GM19239 (cell line): Measurements from ENCODE around the gene KRT28.
"Not testable (repeated sequence)": the region's sequence is repeated elsewhere in the genome, so short reads cannot be mapped to it uniquely, and the experiment has no call there.

Experiments
- DNase-seq: peaks from one replicate; pipeline ENCODE4 v3.0.0; 2011; ENCODE audit warnings: low spot score; ENCODE audit not compliant: insufficient read length
- FAIRE-seq: peaks from 2 replicates; lab custom pipeline; 2011; peaks lifted over from hg19 to GRCh38; lab: Jason Lieb, UNC

The KRT28 gene

DNA sequence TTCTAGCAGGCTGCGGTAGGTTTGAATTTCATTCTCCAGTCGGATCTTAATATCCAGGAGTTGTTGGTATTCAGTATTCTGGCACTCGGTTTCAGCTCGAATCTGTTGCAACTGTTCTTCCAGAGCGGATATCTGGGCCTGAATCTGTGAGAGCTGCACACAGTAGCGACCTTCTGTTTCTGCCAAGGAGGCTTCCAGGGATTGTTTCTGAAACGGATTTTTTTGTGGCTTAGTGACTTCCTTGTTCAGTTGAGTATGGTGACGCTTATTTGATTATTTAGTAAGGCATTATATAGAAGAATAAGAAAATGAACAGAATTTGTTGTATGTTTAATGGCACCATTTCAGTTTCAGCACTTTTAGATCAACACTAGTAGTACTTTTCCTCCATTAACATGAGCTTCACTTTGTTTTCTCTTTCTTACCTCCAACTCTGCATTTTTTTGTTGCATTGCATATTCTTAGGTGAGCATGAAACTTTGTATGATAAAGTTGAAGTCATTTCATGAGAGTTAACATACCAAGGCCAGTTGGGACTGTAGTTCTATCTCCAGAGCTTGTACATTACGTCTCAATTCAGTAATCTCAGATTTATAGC lies 19.9 kb upstream of the KRT28 start:
- DNase-seq (no peak), FAIRE-seq (peak; percentile 61)

DNA sequence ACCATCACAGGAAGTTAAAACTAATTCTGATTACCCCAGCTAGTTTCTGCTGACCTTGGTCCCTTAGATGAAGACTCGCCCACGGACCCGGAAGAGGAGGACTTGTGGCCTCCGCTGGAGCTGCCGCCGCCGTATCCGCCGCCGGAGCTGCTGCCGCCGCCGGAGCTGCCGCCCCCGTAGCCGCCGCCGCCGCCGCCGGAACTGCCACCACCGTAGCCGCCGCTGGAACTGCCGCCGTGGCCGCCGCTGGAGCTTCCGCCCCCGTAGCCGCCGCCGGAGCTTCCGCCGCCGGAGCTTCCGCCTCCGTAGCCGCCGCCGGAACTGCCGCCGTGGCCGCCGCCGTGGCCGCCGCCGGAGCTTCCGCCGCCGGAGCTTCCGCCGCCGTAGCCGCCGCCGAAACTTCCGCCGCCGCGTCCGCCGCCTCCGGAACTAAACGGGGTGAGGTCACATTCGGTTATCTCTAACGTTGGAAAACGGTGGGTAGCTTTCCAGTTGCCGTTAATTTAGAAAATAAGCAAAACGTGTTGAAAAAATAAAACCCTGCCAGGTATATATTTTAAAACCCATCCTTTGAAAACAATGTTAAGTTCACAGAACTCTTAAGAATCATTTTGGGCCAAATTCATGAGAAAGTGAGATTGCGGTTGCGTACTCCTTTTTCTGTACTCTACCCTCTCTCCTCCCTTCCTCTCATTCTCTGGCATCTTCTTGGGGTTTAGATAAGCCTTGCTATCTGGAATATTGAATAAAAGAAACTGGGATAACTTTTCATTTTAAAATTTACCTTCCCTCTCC lies 19.2 kb upstream of the KRT28 start:
- DNase-seq = peak; percentile 57
- FAIRE-seq = no peak

DNA sequence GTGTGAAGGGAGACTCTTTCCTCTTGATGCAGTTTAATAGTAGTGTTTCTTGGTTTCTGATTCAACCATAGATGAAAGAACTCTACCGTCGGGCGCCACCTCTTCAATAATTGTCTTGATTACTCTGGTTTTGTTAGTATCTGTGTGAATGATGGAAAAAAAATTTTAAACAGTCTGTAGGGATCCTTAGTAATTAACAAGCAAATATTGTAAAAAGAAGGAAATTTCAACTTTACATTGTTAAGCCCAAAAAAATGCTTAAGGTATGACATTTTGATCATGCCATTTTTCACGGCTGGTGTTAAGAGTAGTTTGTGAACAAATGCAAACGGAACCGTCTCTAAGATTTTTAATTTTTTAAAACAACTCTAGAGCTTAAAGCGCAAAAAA lies 18.6 kb upstream of the KRT28 start:
- DNase-seq (no peak), FAIRE-seq (no peak)

DNA sequence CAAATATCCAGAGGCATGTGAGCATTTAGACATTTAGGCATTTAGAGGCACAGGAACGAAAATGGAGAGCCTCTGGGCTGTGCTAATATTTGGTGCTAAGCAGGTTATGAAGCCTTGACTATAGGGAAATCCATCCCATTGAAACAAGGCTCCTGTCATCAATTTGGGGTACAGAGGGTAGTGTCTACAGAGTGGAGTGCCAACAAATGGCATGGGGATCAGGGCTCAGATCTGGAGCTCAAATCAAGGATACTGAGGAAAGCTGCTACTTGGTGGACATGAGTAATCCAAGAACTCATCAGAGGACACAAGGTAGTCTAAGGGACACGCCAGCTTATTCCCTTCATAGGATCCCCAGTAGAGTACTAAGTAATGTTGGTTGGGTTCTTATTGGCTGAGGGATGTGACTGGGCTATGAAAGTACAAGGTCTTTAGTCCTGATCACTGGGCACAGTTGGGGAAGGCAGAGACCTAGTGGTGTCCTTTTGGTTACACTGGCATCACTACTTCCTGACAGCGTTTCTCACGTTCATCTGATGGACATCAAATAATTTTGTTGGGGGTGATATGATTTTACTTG lies 17.4 kb upstream of the KRT28 start:
- DNase-seq = no peak
- no peak for FAIRE-seq

DNA sequence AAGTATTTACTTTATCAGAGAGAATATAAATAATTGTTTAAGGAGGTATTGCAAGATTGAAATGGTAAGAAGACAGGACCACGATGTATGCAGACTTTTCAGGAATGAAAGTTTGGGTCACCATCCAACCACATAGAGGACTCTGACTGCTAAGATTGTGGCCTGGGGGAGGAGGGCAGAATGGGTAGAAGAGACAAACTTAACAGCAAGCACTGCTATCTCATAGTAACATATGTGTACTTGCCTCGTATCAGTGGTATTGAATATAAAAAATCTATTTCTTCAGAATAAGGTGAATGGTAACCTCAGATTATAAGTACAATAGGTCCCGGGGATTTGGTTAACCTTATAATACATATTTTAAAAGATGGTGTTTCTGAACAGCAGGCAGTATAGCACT lies 16.8 kb upstream of the KRT28 start:
- no peak for FAIRE-seq

DNA sequence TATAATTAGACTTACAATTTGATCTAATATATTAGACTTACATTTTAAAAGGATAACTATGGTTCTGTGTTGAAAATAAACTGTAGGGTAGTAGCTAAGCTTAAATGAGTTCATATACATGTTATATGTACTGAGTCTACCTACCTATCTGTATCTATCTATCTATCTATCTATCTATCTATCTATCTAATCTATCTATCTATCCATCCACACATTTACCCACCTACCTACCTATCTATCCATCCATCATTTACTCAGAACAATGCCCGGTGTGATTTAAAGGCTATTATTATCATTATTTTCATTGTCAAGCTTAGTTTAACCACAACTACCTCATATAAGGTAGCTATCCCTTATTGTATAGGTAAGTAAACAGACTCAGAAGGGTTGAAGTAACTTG lies 15.6 kb upstream of the KRT28 start:
- DNase-seq = no peak
- no peak for FAIRE-seq

More for the DNA sequence above, 16.8 kb upstream of the KRT28 start:
- no peak for DNase-seq

DNA sequence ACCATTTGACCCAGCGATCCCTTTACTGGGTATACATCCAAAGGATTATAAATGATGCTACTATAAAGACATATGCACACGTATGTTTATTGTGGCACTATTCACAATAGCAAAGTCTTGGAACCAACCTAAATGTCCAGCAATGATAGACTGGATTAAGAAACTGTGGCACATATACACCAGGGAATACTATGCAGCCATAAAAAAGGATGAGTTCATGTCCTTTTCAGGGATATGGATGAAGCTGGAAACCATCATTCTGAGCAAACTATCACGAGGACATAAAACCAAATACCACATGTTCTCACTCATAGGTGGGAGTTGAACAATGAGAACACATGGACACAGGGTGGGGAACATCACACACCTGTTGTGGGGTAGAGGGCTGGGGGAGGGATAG lies 14.9 kb upstream of the KRT28 start:
- not testable (repeated sequence) for FAIRE-seq, DNase-seq

DNA sequence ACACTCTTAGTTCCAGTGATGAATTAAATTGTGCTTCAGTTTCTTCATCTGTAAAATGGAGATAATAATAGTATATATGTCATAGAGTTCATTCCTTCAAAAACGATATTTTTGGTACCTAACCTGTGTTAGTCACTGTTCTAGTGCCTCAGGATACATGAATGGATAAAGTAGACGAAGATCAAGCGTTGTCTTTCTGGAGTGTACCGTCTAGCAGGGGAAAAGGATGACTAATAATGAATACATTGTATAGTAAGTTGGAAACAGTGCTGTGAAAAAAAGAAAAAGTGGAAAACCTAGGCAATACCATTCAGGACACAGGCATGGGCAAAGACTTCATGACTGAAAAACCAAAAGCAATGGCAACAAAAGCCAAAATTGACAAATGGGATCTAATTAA lies 14.0 kb upstream of the KRT28 start:
- DNase-seq (no peak), FAIRE-seq (no peak)

DNA sequence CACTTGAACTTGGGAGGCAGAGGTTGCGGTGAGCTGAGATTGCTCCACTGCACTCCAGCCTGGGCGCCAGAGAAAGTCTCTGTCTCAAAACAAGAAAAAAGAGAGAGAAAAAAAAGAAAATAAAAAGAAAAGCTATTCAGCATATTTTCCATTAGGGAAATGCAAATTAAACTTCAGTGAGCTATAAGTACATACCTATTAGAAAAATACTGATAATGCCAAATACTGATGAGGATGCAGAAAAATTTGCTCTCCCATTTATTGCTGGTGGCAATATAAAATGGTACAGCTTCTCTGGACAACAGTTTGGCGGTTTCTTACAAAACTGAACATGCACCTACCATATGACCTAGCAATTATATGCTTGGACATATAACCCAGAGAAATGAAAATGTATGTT lies 12.9 kb upstream of the KRT28 start:
- DNase-seq (no peak), FAIRE-seq (no peak)

DNA sequence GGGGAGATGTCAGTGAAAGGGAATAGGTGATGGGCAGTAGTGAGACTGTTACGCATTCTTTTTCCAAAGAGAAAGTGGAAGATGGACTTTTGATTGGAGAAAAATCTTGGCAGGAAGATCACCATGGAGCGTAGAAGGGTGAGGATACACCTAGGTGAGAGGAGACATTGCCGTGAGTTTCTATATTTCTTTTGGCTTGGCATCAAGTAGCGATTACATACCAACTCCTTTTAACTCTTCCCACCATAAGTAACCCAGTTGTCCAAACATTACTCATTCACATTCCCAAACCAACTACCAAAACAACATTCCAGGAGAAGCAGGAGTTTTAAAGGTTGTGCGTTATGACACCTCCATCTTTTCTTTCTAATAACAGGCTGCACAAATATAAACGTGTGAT lies 10.7 kb upstream of the KRT28 start:
- DNase-seq (no peak), FAIRE-seq (no peak)

DNA sequence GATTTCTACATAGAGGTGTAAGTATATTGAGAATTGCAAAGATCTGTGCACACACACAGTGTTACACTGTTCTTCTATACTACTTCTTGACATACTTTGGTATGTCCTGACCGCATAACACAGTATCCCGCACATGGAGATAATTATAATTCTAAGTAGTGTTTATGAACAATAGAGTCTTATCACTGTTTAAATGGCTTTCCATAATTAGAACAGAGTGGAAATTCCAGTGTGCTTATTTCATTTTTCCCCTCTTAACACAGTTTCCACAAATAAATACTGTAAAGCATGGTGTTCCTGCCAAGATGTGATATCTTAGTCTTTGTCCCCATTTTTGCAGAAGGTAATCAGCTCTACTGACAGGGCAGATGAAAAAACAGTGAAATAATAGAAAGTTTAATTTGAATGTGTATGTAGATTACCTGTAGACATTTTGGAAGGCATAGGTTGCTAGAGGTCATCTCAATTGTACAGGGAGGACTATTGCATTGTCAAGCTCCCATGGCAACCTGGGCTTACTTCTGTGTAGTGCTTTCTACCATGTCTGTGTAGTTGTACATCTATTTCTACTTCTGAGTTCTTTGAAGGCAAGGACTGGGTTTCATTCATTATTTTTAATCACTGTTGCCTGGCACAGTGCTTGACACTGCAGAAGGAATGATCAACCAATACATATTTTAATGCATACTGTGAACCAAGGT lies 10.1 kb upstream of the KRT28 start:
- FAIRE-seq (no peak), DNase-seq (no peak)

DNA sequence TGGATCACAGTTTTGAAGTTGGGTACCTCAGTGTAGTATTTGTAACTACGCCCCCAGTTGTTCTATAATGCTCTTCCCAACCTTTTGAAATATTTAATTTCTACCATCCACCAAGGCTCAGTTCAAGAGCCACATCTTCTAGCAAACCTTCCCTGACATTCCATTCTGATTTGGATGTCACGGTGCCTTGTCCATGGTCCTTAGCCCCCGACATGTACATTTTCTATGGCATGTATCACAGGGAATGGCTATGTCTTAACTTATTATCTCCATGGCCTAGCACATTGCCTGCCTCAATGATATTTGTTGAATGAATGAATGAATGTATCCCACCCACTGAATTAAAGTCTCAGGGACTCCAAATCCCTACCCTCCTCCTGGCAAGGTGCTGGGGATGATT lies 6.4 kb upstream of the KRT28 start:
- no peak for FAIRE-seq

DNA sequence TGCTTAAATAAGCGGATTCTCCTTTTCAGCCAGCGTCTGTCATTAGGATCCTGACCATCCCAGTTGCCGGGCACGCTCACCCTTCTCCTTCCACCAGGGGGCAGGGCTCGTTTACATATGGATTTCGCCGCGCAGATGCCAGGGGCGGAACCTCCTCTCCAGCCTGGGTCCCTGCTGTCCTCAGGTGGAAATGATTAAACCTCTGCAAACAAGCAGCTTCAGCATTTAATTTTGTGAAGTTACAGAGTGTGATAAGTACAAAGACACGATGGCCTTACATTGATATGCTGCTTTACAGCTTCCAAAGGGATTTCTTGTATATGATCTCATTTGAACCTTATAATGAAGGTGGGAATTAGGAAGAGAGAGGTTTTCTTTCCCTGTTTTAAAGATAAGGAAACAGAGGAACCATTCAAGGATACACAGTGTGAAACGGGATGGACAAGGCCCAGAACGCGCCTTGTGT lies 3.9 kb upstream of the KRT28 start:
- FAIRE-seq = peak; percentile 85
- peak; percentile 56 for DNase-seq

More for the DNA sequence above, 6.4 kb upstream of the KRT28 start:
- no peak for DNase-seq

DNA sequence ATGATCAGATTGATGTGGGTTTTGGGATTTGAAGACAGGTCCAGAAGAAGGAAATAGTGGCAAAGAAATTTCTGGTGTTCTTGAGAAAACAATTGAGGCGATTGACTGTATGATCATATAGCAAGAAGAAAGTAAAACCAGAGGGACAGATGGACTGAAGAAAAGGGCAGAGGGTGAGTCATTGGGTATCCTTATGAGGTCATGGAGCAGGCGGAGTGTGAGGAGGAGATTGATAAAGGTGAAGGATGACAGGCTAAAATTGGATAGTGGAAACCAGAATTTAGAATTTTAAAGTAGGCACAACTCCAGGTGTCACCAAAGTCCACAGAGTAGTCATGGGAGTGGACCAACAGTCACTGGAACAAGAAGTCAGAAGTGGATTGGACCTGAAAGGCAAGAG lies 1.4 kb upstream of the KRT28 start:
- FAIRE-seq = no peak

DNA sequence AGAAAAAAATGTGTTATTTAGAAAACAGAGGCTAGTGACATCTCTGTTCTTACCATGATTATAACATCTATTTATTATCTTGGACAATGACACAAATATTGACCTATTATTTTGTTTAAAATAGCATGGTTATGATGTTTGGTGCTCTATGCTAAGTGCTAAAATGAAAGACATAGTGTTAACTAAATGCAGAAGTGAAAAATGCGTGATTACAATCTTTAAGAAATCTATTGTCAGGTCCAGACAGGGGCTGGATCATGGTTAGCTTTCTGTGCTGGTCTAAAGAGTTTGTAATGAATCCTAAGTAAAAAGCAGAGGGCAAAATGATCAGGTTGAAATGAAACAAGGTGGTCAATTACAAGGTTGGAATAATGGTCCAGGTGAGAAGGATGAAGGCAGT lies 622 bp upstream of the KRT28 start:
- FAIRE-seq = no peak

More for the DNA sequence above, 1.4 kb upstream of the KRT28 start:
- DNase-seq = no peak

DNA sequence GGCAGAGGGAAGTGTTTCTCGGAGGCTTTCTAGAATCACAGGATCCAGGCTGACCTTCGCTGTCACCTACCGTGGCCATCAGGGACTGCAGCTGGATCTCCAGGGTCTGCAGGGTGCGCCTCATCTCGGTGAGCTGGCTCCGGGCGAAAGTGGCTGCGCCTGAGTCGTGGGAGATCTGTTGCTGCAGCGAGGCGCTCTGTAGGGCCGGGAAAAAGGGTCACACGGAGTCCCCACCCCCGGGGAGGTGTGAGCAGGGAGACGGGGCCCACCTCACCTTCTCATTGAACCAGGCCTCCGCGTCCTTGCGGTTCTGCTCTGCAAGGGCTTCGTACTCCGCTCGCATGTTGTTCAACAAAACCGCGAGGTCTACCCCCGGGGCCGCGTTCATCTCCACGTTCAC lies 2.9 kb downstream of the KRT28 start:
- FAIRE-seq (no peak), DNase-seq (no peak)

More for the DNA sequence above, 622 bp upstream of the KRT28 start:
- DNase-seq = no peak

DNA sequence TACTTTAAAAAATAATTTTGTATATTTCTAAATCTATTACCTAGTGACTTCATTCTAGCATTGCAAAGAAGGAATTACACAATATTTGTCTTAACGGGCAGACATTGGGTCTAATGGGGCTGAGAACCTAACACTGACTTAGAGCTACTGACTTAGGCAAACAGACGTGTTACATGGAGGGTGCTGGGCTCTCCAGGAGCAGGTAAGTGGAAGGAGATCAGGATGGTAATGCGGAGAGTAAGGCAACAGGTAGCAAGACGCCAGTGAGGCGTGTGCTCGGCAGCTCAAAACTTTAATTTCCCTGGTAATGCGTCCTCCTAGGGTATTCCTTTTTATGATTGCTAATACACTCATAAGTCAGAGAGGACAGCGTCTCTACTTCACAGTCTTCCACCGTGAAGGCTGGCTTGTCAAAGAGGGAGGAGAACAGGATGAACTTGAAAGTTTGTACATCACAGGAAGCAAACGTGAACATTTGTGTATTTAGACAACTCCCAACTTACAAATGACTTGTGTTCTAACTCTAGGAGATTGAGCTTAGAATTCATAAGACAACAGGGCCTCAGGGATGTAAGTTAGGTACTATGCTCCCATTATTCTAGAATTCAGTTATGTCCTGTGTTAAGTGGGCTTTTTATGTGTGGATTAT lies 4.6 kb downstream of the KRT28 start:
- DNase-seq (no peak), FAIRE-seq (no peak)

DNA sequence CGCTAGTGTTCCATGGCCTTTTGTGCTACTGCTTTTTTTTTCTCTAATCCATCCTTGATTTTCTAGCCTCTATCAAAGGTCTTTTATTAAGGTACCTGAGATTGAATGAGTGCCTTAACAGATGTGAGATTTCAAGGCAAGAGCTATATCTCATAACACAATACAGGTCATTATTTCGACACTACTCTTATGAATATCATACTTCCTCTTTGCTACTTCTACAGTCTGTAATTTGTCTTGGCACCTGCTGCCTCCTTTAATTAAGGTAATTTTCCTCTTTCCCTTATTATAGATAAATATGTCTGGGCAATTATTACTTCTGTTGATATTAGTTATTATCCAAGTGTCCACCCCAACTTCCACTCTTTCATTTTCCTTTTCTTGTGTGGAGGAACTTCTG lies 5.3 kb downstream of the KRT28 start:
- DNase-seq (no peak), FAIRE-seq (no peak)

DNA sequence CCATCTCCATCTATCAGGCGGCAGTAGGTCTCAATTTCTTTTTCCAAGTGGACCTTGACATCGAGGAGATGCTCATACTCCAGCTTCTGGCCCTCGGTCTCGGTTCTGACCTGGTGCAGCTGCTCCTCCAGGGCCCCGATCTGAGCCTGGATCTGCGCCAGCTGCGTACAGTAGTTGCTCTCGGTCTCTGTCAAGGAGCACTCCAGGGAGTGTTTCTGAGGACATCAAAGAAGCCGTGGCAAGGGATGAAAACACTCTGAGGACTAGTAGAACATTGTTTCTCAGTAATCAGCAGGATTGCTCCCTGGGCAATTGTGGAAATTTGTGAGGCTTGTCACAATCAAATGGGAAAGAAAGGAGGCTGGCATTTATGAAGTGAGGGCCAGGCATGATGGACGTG lies 5.9 kb downstream of the KRT28 start:
- DNase-seq = no peak

DNA sequence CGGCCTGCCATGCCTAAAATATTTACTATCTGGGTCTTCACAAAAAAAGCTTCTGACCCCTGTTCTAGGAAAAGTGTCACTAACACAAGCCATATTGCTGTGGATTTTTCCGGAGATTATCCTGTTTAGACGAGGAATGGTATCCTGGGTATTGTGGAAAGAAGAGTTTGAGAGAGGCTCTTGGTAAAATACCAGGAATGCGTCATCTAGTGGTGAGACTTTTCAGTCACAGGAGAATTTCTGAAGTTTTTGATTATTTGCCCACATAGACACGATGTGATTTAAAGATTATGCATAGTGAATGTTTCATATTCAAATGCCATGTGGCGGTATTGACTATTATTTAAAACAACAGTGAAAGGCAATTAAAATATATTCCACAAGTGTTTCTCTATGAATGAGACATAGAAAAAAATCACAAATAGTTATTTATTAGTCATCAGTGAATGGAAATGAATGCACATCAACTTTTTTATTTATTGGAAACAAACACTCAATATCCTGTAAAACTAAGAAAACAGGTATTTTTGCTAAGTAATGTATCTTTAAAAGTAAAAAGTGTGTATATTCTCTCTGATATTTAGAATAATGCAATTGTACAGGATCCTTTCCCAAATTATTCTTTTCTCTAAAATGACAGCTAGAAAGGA lies 7.8 kb downstream of the KRT28 start:
- FAIRE-seq (no peak), DNase-seq (no peak)

More for the DNA sequence above, 5.9 kb downstream of the KRT28 start:
- no peak for FAIRE-seq
